ENCODE results near the gene TNFAIP3. TPM values are rescaled to one million over a fixed set of nuclear protein-coding genes. Genes with fewer than 3 reads are reported as not detected.
"Not testable (repeated sequence)": the region's sequence is repeated elsewhere in the genome, so short reads cannot be mapped to it uniquely, and the experiment has no call there.

TNFAIP3 gene
- total and polyA plus RNA-seq, 2 donors, result 29.5 to 85.8 TPM

DNA sequence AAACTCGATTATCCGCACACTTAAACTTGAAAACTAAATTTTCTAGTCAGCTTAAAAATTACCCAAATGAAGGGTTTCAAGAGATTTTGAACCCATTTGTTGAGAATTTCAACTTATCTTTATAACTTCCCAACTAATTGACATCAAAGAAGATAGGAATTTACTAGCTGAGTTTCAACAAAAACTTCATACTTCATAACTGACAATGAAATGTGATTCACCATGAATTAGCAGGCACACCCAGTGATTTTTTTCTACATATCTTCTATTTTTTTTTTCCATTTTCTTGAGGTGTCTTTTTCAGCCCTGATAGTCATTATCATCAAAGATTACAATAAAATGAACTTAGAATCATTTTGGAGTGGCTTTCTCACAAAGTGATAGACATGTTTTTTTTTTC, 26.7 kb downstream of the TNFAIP3 start:
- Histone ChIP-seq H3K27ac (ENCODE audit: low read depth in 1 of 2, low read length in 1 of 2) (no peak overlapping the region), H3K27me3 (ENCODE audit: control insufficient read depth in 2 of 2, insufficient read depth in 1 of 2, low read length in 1 of 2) (no peaks in the 10 kb centered on the region)
- 97% methylated on average over 2 of the region's 2 CpGs for WGBS

DNA sequence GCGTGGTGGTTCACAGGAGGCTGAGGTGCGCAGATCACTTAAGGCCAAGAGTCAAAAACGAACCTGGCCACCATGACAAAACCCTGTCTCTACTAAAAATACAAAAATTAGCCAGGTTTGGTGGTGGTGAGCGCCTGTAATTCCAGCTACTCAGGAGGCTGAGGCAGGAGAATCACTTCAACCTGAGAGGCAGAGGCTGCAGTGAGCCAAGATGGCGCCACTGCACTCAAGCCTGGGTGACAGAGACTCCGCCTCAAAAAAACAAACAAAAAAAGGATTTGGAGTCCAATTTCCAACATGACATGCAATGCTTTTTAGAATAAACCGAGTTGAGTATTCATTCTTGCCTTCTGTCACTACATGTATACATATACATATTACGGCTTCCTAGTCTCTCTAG, 27.3 kb downstream of the TNFAIP3 start:
- 72% methylated on average over 8 of the region's 8 CpGs for WGBS
- not testable (repeated sequence) for H3K36me3 ChIP-seq (ENCODE audit: control insufficient read depth in 2 of 2, insufficient read depth in 2 of 2, low read length in 1 of 2); H3K4me1 ChIP-seq (ENCODE audit: control insufficient read depth in 2 of 2, insufficient read depth in 2 of 2, low read length in 2 of 2); H3K27me3 ChIP-seq (ENCODE audit: control insufficient read depth in 2 of 2, insufficient read depth in 1 of 2, low read length in 1 of 2); DNase-seq (ENCODE audit: low read depth in 6 of 9, low spot score in 9 of 9); H3K27ac ChIP-seq (ENCODE audit: low read depth in 1 of 2, low read length in 1 of 2); H3K4me3 ChIP-seq (ENCODE audit: low read length in 2 of 2)
- H3K9me3 ChIP-seq (ENCODE audit: control insufficient read depth in 2 of 2, insufficient read depth in 1 of 2, low read length in 1 of 2), result peaks cover 0 to 10% of the 10 kb centered on the region in 2 donors

More for the DNA sequence above, 26.7 kb downstream of the TNFAIP3 start:
- no peak for DNase-seq (ENCODE audit: low read depth in 6 of 9, low spot score in 9 of 9)
- Histone ChIP-seq H3K4me1 (ENCODE audit: control insufficient read depth in 2 of 2, insufficient read depth in 2 of 2, low read length in 2 of 2) (peaks cover 0 to 2% of the 10 kb centered on the region in 2 donors), H3K4me3 (ENCODE audit: low read length in 2 of 2) (no peak overlapping the region), H3K36me3 (ENCODE audit: control insufficient read depth in 2 of 2, insufficient read depth in 2 of 2, low read length in 1 of 2) (no peaks in the 10 kb centered on the region), H3K9me3 (ENCODE audit: control insufficient read depth in 2 of 2, insufficient read depth in 1 of 2, low read length in 1 of 2) (peaks cover 0 to 10% of the 10 kb centered on the region in 2 donors)

DNA sequence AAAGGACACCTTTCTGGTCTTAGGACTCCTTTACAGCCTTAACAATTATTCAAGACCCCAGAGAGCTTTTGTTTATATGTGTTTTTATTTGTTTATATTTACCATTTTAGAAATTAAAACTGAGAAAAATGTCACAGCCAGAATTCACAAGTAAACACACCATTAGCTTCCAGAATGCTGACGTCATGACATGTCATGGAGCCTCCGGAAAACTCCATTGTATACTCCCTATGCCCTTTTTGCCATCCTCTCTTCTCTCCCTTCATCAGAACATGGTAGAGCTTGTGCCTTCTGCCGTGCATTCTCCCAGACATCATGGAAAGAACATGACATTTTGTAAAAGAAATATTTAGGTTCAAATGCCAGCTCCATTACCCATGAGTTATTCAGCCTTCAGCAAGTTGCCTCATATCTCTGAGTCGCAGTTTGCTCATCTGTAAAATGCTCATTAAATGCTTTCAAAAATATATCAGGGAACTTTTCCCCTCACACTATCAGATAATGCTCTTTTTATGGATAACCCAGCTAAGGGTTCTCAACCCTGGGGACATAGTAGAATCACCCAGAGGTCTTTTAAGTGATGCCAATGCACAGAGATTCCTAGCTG, 27.8 kb downstream of the TNFAIP3 start:
- Histone ChIP-seq H3K36me3 (ENCODE audit: control insufficient read depth in 2 of 2, insufficient read depth in 2 of 2, low read length in 1 of 2) (no peaks in the 10 kb centered on the region), H3K9me3 (ENCODE audit: control insufficient read depth in 2 of 2, insufficient read depth in 1 of 2, low read length in 1 of 2) (peaks cover 0 to 10% of the 10 kb centered on the region in 2 donors), H3K4me3 (ENCODE audit: low read length in 2 of 2) (no peak overlapping the region), H3K27ac (ENCODE audit: low read depth in 1 of 2, low read length in 1 of 2) (no peak overlapping the region), H3K27me3 (ENCODE audit: control insufficient read depth in 2 of 2, insufficient read depth in 1 of 2, low read length in 1 of 2) (no peaks in the 10 kb centered on the region), H3K4me1 (ENCODE audit: control insufficient read depth in 2 of 2, insufficient read depth in 2 of 2, low read length in 2 of 2) (peaks cover 0 to 2% of the 10 kb centered on the region in 2 donors)
- WGBS, result 97% methylated on average over 4 of the region's 4 CpGs
- DNase-seq (ENCODE audit: low read depth in 6 of 9, low spot score in 9 of 9), result no peak

DNA sequence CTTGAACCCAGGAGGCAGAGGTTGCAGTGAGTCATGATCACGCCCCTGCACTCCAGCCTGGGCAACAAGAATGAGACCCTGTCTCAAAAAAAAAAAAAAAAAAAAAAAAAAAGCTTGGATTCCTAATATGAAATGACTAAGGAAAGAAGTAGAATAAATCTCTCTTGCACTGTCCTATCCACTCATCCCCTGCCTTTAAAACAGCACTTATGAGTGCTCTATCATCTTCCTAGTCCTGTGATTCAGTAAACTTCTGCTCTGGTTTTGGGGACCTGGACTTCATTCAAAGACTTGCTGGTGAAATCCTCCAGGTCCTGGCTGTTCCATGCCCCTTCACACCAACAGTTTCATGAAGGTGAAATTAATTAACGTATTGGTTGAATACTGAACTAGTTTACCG, 29.6 kb downstream of the TNFAIP3 start:
- Histone ChIP-seq H3K4me1 (ENCODE audit: control insufficient read depth in 2 of 2, insufficient read depth in 2 of 2, low read length in 2 of 2) (no peaks in the 10 kb centered on the region), H3K27me3 (ENCODE audit: control insufficient read depth in 2 of 2, insufficient read depth in 1 of 2, low read length in 1 of 2) (no peaks in the 10 kb centered on the region), H3K36me3 (ENCODE audit: control insufficient read depth in 2 of 2, insufficient read depth in 2 of 2, low read length in 1 of 2) (no peaks in the 10 kb centered on the region), H3K9me3 (ENCODE audit: control insufficient read depth in 2 of 2, insufficient read depth in 1 of 2, low read length in 1 of 2) (peaks cover 0 to 3% of the 10 kb centered on the region in 2 donors), H3K27ac (ENCODE audit: low read depth in 1 of 2, low read length in 1 of 2) (no peak overlapping the region), H3K4me3 (ENCODE audit: low read length in 2 of 2) (no peak overlapping the region)
- WGBS, result 97% methylated on average over 3 of the region's 3 CpGs
- no peak for DNase-seq (ENCODE audit: low read depth in 6 of 9, low spot score in 9 of 9)

DNA sequence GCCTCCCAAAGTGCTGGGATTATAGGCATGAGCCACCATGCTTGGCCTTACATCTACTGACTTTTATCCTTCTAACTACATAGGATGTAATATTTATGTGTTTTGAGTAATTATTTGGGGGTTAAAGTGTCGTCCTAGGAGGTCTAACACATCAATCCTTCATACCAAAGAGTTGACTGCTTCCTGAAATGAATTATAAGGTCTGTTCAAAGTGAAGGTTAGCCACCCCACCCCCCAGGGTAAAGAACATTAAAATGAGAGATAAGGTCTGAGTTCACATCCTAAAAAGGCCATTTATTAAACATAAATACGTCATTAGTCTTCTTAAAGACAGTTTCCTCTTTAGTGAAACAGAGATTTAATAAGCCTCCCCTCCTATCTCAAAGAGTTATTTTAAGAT, 33.8 kb downstream of the TNFAIP3 start:
- no peaks in the 10 kb centered on the region for H3K36me3 ChIP-seq (ENCODE audit: control insufficient read depth in 2 of 2, insufficient read depth in 2 of 2, low read length in 1 of 2)
- H3K9me3 ChIP-seq (ENCODE audit: control insufficient read depth in 2 of 2, insufficient read depth in 1 of 2, low read length in 1 of 2), result no peaks in the 10 kb centered on the region
- peaks cover 3 to 9% of the 10 kb centered on the region in 2 donors for H3K4me1 ChIP-seq (ENCODE audit: control insufficient read depth in 2 of 2, insufficient read depth in 2 of 2, low read length in 2 of 2)
- H3K27ac ChIP-seq (ENCODE audit: low read depth in 1 of 2, low read length in 1 of 2), result no peak overlapping the region
- H3K4me3 ChIP-seq (ENCODE audit: low read length in 2 of 2), result no peak overlapping the region
- H3K27me3 ChIP-seq (ENCODE audit: control insufficient read depth in 2 of 2, insufficient read depth in 1 of 2, low read length in 1 of 2), result no peaks in the 10 kb centered on the region
- DNase-seq (ENCODE audit: low read depth in 6 of 9, low spot score in 9 of 9), result no peak
- WGBS, result 96% methylated on average over 2 of the region's 2 CpGs

DNA sequence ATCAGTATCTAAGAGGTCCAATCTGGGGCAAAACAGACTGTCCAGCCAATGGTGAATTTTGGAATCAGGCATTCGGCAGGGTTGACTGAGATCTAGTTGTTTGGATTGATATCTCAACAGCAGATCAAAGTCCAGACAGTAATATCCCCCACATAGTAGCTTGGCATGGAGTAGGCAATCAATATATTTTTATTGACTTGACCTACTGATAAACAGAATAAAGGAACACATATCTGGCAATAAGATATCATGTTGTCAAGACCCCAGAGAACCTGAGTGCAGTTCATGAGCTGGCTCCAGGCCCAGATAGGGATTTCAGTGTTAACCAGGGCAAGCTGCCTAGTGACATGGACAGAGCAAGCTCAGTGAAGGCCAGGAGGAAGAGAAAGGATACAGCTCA, 34.4 kb downstream of the TNFAIP3 start:
- H3K36me3 ChIP-seq (ENCODE audit: control insufficient read depth in 2 of 2, insufficient read depth in 2 of 2, low read length in 1 of 2), result no peaks in the 10 kb centered on the region
- no peak overlapping the region for H3K27ac ChIP-seq (ENCODE audit: low read depth in 1 of 2, low read length in 1 of 2)
- no peak overlapping the region for H3K4me3 ChIP-seq (ENCODE audit: low read length in 2 of 2)
- peaks cover 3 to 9% of the 10 kb centered on the region in 2 donors for H3K4me1 ChIP-seq (ENCODE audit: control insufficient read depth in 2 of 2, insufficient read depth in 2 of 2, low read length in 2 of 2)
- no peaks in the 10 kb centered on the region for H3K9me3 ChIP-seq (ENCODE audit: control insufficient read depth in 2 of 2, insufficient read depth in 1 of 2, low read length in 1 of 2)
- no peak for DNase-seq (ENCODE audit: low read depth in 6 of 9, low spot score in 9 of 9)
- H3K27me3 ChIP-seq (ENCODE audit: control insufficient read depth in 2 of 2, insufficient read depth in 1 of 2, low read length in 1 of 2), result no peaks in the 10 kb centered on the region
- WGBS, result 100% methylated on average over 1 of the region's 1 CpG

DNA sequence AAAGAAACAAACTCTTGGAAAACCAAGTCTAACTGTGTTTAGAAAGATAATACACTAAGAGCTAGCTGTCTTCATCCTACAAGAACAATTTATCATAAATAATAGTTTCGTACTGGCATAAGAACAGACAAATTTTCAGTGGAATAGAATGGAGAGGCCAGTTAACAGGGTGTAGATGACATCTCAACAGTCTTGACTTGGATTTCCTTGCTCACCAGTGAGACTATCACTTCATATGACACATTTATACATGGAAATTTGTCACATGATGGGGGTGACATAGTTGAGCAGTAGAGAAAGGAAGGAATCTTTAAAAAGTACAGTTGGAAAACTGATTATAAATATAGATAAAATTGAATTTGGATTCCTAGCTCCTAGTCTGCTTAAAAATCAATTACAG, 35.6 kb downstream of the TNFAIP3 start:
- H3K27me3 ChIP-seq (ENCODE audit: control insufficient read depth in 2 of 2, insufficient read depth in 1 of 2, low read length in 1 of 2), result no peaks in the 10 kb centered on the region
- DNase-seq (ENCODE audit: low read depth in 6 of 9, low spot score in 9 of 9), result no peak
- H3K36me3 ChIP-seq (ENCODE audit: control insufficient read depth in 2 of 2, insufficient read depth in 2 of 2, low read length in 1 of 2), result no peaks in the 10 kb centered on the region
- peaks cover 3 to 9% of the 10 kb centered on the region in 2 donors for H3K4me1 ChIP-seq (ENCODE audit: control insufficient read depth in 2 of 2, insufficient read depth in 2 of 2, low read length in 2 of 2)
- no peaks in the 10 kb centered on the region for H3K9me3 ChIP-seq (ENCODE audit: control insufficient read depth in 2 of 2, insufficient read depth in 1 of 2, low read length in 1 of 2)
- WGBS, result 99% methylated on average over 1 of the region's 1 CpG
- H3K27ac ChIP-seq (ENCODE audit: low read depth in 1 of 2, low read length in 1 of 2), result no peak overlapping the region
- H3K4me3 ChIP-seq (ENCODE audit: low read length in 2 of 2), result no peak overlapping the region

DNA sequence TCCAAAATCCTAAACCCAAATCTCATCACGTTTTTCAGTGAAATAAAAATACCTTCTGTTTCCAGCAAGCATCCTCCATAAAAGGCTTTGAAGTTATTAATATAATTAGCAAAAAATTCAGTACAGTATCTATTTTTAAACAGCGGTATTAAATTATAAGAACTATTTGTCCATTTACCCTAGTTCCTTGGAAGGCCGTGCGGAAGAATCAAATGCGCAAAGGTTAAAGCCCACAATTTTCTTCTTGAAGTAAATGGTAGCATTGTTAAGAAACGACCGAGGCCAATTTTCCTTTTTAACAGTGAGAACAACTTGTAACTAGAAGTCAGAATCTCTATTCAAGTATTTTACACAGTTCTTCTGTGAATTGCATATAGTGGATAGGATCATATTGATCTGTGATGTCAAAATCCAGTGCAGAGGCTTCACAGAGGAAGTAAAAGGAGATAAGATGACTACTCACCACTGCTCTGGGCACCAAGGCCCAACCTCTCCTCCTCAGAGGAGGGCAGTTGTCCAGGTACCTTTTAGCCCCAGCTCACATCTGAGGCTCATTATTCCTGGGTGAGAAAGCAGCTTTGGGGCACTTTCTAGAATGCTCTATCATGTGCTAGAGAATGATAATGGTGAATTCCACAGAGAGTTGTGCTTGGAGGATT, 36.3 kb downstream of the TNFAIP3 start:
- DNase-seq (ENCODE audit: low read depth in 6 of 9, low spot score in 9 of 9), result no peak
- Histone ChIP-seq H3K4me1 (ENCODE audit: control insufficient read depth in 2 of 2, insufficient read depth in 2 of 2, low read length in 2 of 2) (peaks cover 3 to 9% of the 10 kb centered on the region in 2 donors), H3K27ac (ENCODE audit: low read depth in 1 of 2, low read length in 1 of 2) (no peak overlapping the region), H3K9me3 (ENCODE audit: control insufficient read depth in 2 of 2, insufficient read depth in 1 of 2, low read length in 1 of 2) (no peaks in the 10 kb centered on the region), H3K4me3 (ENCODE audit: low read length in 2 of 2) (no peak overlapping the region), H3K27me3 (ENCODE audit: control insufficient read depth in 2 of 2, insufficient read depth in 1 of 2, low read length in 1 of 2) (no peaks in the 10 kb centered on the region), H3K36me3 (ENCODE audit: control insufficient read depth in 2 of 2, insufficient read depth in 2 of 2, low read length in 1 of 2) (no peaks in the 10 kb centered on the region)
- WGBS, result 97% methylated on average over 7 of the region's 7 CpGs

DNA sequence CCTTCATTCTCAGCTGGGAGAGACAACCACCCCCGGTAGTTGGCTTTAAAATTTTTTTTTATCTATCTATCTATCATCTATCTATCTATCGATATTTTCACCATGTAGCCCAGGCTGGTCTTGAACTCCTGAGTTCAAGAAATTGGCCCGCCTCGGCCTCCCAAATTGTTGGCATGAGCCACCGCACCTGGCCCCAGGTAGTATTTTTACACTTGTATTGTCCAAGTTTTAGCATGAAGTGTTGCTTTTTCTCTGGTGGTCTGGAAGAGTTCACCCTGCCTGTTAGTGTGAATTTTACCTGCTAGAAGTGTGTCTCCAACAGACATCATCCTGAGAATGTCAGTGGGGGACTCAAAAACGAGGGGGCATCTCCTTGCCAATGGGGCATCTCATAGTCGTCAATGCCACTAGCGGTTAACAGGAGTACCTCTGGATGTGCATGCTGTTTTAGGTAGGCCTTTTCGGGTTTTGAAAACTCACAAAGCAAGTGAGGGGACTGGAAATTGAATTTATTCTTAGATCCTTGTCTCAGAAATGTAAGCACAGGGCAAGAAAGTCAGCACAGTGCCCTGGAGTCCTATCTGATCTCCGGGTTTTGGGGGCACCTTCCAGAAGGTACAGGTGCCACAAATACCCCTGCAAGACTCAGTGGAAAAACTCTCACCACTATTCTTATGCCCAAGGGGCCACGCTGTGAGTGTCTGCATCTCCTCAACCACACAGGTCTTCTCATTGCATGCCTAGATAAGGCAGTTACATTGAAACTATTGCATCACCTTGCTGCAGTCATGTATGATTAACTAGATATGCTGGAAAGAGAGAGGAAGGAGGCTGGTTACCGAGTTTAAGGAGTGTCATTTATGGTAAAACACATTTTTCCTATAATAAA, 37.1 kb downstream of the TNFAIP3 start:
- Histone ChIP-seq H3K27ac (ENCODE audit: low read depth in 1 of 2, low read length in 1 of 2) (no peak overlapping the region), H3K4me1 (ENCODE audit: control insufficient read depth in 2 of 2, insufficient read depth in 2 of 2, low read length in 2 of 2) (peaks cover 3 to 9% of the 10 kb centered on the region in 2 donors), H3K27me3 (ENCODE audit: control insufficient read depth in 2 of 2, insufficient read depth in 1 of 2, low read length in 1 of 2) (no peaks in the 10 kb centered on the region), H3K9me3 (ENCODE audit: control insufficient read depth in 2 of 2, insufficient read depth in 1 of 2, low read length in 1 of 2) (no peaks in the 10 kb centered on the region), H3K4me3 (ENCODE audit: low read length in 2 of 2) (no peak overlapping the region), H3K36me3 (ENCODE audit: control insufficient read depth in 2 of 2, insufficient read depth in 2 of 2, low read length in 1 of 2) (no peaks in the 10 kb centered on the region)
- 95% methylated on average over 12 of the region's 12 CpGs for WGBS
- DNase-seq (ENCODE audit: low read depth in 6 of 9, low spot score in 9 of 9), result no peak

Measured in thymus (tissue), 11 donors.